GM19463 (cell line): ENCODE data around the gene FCHSD2.
"Not testable (repeated sequence)": the region's sequence is repeated elsewhere in the genome, so short reads cannot be mapped to it uniquely, and the experiment has no call there.

Experiments used
- ATAC-seq: cut with Tn5 transposase; IDR thresholded peaks from one replicate; pipeline ENCODE4 v1.9.1; 2021; ENCODE audit warnings: mild to moderate bottlenecking, moderate library complexity; ENCODE audit not compliant: unreplicated experiment

FCHSD2 gene

DNA sequence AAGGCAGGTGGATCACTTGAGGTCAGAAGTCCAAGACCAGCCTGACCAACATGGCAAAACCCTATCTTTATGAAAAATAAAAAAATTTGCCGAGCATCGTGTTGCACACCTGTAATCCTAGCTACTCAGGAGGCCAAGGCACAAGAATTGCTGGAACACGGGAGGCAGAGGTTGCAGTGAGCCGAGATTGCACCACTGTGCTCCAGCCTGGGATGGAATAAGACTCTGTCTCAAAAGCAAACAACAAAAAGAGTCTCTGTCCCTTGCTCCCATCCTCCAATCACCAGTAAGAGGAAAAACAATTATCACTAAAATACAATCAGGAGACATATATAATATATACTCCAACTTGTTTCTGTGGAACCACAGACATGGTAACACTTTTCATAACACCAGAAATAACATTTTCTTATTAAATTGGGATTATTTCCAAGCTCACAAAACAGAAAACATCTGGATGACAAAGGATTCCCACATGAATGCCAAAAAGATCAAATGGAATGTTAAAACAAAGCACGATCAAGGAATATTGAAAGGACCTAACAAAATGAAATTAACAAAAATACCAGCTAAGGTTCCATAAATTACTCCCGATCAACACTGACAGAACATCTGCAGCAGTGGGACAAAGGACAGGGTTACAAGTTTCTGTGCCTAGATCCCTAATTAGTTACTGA is 15.2 kb downstream of the FCHSD2 start:
- no peak for ATAC-seq

DNA sequence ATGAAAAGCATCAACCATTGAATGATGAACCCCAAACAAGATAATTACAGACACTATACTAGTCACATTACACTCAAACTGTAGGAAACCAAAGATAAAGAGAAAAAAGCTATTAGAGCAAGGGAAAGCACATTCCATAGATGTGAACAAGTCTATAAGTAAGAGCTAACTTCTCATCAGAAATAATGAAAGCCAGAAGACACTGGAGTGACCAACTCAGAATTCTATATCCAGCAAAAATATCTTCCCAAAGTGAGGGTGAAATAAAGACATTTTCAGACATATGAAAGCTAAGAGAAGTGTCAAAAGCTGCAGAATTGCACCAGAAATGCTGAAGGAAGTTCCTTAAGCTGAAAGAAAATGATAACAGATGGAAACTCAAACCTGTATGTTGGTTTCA is 17.3 kb downstream of the FCHSD2 start:
- no peak for ATAC-seq

DNA sequence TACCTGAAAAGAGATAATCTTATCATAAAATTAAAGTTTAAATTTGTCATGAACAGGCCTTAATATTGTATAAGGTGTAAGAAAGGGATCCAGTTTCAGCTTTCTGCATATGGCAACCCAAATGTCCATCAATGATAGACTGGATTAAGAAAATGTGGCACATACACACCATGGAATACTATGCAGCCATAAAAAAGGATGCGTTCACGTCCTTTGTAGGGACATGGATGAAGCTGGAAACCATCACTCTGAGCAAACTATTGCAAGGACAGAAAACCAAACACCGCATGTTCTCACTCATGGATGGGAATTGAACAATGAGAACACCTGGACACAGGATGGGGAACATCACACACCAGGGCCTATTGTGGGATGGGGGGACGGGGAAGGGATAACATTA is 18.2 kb downstream of the FCHSD2 start:
- not testable (repeated sequence) for ATAC-seq

DNA sequence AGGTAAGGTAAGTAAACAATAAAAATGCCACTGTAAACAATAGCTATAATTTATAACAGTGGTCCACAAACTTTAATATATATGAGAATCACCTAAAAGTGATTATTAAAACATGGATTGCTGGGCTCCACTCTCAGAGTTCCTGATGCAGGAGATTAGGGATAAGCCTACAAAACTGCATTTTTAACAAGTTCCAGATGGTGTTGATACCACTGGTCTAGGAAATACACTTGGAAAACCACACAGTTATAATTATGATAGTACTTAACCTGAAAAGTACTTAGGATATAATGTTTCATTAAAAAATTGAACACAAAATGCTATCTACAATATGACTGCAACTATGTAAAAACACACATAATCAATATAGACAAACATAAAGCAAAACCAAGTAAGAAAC is 20.4 kb downstream of the FCHSD2 start:
- no peak for ATAC-seq

DNA sequence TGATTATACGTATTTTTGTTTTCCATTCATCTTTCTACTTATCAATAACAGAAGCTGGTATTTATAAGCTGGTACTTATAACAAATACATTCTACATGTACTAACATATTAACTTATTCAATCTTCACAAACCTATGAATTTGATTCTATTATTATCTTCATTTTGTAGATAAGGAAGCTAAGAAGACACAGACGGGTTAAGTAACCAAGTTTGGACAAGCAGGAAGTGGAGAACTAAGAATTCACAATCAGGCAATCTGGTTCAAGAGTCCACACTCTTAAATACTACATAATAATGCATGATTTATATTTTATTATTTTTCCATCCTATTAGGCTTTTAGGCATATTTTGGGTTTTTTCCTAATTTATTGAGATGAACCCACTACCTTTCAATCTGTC is 25.0 kb downstream of the FCHSD2 start:
- ATAC-seq: no peak

DNA sequence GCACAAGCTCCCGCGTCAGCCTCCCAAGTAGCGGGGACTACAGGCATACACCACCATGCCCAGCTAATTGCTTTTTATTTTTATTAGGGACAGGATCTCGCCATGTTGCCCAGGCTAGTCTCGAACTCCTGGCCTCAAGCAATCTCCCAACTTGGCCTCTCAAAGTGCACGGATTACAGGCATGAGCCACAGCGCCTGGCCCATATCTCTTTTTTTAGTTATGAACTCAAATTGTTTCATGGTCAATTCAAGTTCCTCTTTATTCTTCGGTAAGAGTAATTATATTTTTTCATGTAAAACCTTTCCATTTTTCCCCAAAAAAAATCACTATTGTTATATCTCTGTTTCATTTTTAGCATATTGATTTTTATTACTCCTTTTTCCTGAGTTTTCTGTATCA is 25.5 kb downstream of the FCHSD2 start:
- ATAC-seq: no peak

DNA sequence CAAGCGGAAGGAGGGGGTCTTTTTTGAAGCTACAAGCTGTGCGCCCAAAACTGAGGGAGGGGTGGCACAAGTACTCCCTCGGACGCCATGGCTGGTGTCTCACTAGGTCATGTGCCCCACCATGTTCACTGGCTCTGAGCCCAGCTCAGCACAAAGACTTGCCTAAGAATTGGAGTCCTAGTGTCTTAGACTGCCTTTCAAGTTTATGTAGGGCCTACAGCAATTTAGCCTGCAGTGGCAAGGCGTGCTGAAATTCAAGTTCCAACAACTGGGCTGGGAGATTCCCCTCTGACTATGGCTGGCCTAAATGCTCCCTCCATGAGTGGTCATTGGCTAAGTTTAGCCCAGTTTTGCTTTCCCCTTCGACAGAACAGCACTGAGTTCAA is 27.3 kb downstream of the FCHSD2 start:
- no peak for ATAC-seq

DNA sequence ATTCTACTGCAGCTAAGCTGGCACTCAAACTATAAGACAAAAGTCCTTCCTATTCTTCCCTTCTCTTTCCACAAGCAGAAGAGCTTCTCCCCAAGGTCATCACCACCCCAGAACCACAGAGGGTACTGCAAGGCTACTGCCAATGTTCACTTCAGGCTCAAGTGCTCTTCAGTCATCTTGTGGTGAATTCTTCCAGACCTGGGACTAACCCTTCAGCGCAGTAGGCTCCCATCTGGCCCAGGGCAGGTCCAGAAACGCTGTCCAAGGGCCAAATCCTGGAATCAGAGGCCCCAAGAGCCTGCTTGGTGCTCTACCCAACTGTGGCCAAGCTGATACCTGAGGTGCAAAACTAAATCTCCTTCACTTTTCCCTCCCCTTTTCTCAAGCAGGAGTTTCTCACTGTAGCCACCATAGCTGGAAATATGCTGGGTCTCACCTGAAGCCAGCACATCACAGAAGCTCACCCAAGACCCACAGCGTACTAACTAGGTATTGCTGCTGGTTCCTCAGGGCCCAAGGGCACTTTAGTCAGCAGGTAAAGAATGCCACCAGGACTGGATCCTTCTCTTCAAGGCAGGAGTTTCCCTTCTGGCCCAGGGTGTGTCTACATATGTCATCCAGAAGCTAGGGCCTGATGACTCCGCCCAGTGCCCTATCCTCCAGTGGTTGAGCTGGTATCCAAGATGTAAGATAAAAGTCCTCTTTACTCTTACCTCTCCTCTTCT is 27.8 kb downstream of the FCHSD2 start:
- no peak for ATAC-seq

DNA sequence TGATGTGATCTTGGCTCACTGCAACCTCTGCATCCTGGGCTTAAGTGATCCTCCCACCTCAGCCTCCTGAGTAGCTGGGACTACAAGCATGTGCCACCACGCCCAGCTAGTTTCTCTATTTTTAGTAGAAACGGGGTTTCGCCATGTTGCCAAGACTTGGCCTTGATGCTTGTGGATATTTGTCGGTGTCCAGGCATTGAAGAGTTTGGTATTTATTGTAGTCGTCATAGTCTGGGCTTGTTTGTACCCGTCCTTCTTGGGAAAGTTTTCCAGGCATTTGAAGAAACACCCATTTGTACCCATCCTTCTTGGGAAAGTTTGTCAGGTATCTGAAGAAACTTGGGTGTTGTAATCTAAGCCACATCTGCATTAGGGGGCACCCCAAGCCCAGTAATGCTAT is 28.7 kb downstream of the FCHSD2 start:
- ATAC-seq: no peak

DNA sequence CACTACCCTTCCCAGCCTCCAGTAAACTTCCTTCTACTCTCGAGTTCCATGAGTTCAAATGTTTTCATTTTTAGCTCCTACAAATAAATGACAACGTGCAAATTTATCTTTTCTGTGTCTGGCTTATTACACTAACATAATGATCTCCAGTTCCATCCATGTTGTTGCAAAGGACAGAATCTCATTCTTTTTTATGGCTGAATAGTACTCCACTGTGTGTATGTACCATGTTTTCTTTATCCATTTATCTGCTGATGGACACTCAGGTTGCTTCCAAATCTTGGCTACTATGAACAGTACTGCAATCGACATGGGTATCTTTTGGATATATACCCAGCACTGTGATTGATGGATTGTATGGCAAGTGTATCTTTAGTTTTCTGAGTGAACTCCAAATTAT is 34.5 kb downstream of the FCHSD2 start:
- no peak for ATAC-seq

DNA sequence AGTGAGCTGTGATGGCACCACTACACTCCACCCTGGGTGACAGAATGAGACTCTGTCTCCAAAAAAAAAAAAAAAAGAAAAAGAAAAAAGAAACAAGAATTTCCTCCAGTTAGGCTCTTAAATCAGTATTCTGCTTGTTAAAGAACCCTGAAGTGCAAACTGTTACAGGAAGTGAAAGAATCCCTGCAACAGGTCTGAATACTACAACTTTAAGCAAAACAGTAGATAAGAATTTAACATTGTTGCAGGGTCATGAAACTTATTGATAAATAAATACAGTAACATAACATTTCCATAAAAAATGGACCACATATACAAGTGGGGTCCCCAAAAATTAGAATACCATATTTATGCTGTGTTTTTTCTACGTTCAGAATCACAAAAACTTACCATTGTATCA is 35.8 kb downstream of the FCHSD2 start:
- ATAC-seq: no peak

DNA sequence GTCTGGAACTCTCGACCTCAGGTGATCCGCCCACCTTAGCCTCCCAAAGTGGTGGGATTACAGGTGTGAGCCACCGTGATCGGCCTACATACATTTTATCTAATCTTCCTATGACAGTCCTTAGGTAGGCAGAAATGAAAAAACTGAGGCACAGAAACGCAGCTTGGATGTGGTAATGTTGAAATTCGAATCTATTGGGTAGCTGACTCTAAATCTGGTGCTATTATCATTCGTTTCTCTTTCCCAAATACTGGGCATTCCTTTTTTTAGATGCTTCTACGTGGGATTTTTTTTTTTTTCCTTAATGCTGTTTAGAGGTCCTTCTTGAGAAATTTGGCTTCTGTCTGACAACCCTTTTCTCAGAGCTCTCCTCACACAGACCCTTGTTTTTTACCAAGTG is 41.5 kb downstream of the FCHSD2 start:
- no peak for ATAC-seq

DNA sequence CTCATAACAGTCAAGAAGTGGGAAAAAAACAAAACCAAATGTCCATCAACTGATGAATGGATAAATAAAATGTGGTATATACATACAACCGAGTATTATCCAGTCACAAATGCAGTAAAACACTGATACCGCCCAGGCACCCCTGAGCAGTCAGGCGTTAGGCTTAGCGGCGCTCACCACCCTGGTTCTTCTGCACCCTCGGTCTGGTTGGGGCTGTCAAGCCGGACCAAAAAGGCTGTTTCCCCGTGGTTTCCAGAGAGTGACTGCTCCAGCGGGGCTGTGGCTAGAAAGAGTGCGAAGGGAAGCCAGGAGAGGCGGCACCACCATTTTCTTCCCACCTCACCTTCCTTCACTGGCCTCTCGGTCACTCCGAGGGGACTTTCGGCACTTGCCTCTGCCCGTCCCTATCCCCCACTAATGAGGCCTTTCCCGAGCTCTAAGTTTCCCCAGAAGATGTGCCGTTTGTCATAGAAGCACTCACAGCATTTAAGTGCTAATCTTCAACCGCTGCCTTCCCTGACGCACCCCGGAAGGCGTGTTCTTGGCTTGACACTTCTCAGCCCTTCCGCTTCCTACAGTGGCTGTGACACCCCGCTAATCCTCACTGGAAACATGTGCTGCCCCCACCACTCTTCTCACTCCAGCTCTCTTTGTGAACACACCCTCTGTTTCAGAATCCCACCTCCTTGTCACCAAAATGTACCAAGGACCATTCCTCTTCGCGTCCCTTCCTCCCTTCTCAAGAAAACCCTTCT is 42.4 kb downstream of the FCHSD2 start:
- ATAC-seq: no peak

DNA sequence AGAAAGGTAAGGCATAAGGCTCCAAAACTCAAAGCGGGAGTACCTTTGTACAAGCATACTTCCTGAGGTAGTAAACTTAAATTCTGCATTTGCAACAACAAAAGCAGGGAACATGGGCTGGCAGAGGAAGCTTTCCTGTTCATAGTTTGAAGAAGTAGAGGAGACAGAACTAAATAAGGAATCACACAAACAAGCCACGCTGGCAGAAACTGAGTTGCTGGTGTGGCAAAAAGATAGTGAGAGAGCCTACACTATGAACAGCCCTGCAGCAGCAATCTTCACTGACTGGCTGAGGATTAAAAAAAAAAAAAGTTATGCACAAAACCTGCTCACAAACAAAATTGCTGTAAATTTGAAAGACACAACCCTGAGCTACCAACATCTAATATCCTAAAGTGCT is 46.5 kb downstream of the FCHSD2 start:
- ATAC-seq: no peak

DNA sequence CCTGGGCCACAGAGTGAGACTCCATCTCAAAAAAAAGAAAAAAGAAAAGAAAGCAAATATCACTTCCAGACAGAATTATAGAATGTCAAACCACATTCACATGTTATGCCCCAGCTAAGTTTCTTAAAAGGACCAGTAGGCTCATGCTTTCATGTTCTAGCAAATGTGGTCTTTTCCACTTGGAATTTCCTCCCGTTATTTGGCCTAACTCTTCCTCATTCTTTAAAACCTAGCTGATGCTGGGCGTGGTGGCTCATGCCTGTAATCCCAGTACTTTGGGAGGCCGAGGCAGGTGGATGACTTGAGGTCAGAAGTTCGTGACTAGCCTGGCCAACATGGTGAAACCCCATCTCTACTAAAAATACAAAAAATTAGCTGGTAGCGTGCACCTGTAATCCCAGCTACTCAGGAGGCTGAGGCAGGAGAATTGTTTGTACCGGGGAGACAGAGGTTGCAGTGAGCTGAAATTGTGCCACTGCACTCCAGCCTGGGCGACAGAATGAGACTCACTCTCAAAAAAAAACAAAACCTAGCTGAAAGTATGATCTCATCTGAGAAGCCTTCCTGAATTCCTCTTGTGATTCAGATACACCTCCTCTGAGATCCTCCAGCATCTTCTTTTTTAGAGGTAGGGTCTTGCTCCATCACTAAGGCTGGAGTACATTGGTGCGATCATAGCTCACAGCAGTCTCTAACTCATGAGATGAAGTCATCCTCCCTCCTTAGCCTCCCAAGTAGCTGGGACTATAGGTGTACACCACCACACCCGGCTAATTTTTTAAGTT is 50.4 kb downstream of the FCHSD2 start:
- ATAC-seq: no peak

DNA sequence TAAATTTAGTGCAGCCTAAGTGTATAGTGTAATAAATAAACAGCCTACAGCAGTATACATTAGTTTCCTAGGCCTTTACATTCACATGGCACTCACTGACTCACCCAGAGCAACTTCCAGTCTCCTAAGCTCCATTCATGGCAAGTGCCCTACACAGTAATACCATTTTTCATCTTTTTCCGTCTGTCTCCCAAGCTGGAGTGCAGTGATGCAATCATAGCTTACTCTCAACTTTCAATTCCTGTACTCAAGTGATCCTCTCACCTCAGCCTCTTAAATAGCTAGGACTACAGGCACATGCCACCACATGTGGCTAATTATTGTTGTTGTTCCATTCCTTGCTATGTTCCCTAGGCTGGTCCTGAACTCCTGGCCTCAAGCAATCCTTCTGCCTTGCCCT is 54.4 kb downstream of the FCHSD2 start:
- ATAC-seq: no peak

DNA sequence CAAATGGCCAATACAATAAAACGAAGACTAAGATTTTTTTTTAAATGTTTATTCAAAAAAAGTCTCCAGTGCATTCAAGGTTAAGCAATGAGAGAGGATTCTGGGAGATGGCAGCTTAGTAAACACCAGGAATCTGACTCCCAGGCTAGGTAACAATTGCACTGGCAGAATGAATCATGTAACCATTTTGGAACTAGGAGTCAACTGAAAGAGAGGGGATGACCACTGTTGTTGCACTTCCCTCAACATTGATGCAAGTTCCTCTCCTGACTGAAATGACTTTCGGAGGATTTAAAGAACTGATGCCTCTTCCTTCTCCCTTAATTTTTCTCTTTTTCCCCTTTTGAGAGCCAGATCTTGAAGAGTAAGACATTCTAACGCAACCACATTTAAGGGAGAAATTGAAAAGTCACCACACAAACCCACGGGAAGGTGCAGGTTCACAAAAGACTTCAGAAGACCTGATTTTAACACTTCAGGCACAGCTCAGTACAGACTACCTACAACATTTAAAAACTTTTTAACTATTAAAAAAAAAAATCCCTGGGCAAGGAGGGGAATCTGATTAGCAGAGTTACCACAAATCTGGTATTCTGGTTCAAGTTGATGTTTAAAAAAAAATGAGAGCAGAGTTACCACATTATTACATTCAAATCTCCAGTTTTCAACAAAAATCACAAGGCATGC is 56.8 kb downstream of the FCHSD2 start:
- no peak for ATAC-seq

DNA sequence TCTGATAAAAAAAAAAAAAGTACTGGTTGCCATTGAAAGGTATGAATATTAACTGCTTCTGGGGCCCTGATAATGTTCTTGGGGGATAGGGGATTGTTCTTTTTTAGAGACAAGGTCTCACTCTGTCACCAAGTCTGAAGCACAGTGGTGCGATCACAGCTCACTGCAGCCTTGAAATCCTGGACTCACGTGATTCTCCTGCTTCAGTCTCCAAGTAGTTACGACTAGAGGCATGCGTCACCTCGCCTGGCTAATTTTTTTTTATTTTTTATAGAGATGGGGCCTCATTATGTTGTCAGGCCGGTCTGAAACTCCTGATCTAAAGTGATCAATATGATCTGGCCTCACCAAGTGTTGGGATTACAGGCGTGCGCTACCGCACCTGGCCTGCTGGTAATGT is 63.5 kb downstream of the FCHSD2 start:
- no peak for ATAC-seq

DNA sequence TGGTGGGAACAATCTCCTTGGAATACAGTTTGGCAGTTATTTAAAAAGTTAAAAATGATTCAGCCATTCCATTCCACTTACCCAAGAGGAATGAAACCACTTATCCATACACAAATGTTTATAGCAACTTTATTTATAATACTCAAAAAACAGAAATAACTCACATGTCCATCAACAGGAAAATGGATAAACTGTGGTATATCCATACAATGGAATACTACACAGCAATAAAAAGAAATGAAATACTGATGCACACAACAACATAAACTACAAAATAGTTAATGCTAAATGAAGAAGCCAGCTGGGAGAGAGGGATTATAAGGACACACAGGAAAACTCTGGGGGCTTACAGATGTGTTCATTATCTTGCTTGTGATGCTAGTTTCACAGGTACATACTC is 64.7 kb downstream of the FCHSD2 start:
- ATAC-seq: no peak

DNA sequence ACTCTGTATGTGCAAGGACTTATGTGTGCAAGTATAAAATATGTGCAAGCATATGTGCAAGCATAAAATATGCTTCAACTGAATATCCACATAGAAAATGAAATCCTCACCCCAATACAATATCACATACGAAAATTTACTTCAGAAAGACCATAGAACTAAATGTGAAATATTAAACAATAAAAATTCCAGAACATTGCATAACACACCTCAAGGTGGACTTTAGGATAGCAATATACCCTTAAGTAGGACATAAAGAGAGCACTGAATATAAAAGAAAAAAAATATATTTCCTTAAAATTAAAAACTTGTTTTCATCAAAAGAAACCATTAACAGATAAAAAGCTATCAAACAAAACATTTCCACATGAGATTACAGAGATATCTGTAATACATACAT is 67.8 kb downstream of the FCHSD2 start:
- ATAC-seq: no peak
